ENCODE measurements around the gene ZIC1. TPM values are rescaled to one million over a fixed set of nuclear protein-coding genes. Genes with fewer than 3 reads are reported as not detected.
A peak's percentile ranks its signal among the peaks of the same experiment; 100 is the strongest.

ZIC1 gene
- total and polyA plus RNA-seq, 2 experiments from 2014 or later: 0.21 to 0.95 TPM

GRCh38 chr3:147447224-147447623, 38.1 kb downstream of the ZIC1 start:
- H3K4me3 ChIP-seq: no peak overlapping the region
- peaks cover 16% of the 10 kb centered on the region for H3K4me1 Mint-ChIP-seq
- H3K27ac Mint-ChIP-seq: no peak overlapping the region
- H3K27me3 ChIP-seq (ENCODE audit: insufficient read depth): no peaks in the 10 kb centered on the region
- no peaks in the 10 kb centered on the region for H3K9me2 ChIP-seq (ENCODE audit: insufficient read depth)
- H2AFZ ChIP-seq: no peak overlapping the region
- no peak overlapping the region for H3K4me2 ChIP-seq
- H3K79me2 ChIP-seq (replicated peaks; ENCODE audit: insufficient read depth): no peaks in the 10 kb centered on the region
- H3K27me3 Mint-ChIP-seq (ENCODE audit: insufficient read depth, low read depth, poor library complexity): no peaks in the 10 kb centered on the region
- H3K4me3 Mint-ChIP-seq: no peak overlapping the region
- peaks cover 21% of the 10 kb centered on the region for H3K4me1 ChIP-seq (ENCODE audit: insufficient read depth)
- TF ChIP-seq ZNF331 (CRISPR knock-in tag; IDR thresholded peaks at IDR 0.05; ENCODE audit: low read depth) (no peak), ETS1 (IDR thresholded peaks at IDR 0.05) (no peak), EZH2phosphoT487 (IDR thresholded peaks at IDR 0.05; ENCODE audit: unreplicated experiment) (no peak), CTCF (conservative IDR thresholded peaks at IDR 0.05; ENCODE audit: low read depth in 2 of 2) (no peak)
- TF ChIP-seq, protein P1, sequence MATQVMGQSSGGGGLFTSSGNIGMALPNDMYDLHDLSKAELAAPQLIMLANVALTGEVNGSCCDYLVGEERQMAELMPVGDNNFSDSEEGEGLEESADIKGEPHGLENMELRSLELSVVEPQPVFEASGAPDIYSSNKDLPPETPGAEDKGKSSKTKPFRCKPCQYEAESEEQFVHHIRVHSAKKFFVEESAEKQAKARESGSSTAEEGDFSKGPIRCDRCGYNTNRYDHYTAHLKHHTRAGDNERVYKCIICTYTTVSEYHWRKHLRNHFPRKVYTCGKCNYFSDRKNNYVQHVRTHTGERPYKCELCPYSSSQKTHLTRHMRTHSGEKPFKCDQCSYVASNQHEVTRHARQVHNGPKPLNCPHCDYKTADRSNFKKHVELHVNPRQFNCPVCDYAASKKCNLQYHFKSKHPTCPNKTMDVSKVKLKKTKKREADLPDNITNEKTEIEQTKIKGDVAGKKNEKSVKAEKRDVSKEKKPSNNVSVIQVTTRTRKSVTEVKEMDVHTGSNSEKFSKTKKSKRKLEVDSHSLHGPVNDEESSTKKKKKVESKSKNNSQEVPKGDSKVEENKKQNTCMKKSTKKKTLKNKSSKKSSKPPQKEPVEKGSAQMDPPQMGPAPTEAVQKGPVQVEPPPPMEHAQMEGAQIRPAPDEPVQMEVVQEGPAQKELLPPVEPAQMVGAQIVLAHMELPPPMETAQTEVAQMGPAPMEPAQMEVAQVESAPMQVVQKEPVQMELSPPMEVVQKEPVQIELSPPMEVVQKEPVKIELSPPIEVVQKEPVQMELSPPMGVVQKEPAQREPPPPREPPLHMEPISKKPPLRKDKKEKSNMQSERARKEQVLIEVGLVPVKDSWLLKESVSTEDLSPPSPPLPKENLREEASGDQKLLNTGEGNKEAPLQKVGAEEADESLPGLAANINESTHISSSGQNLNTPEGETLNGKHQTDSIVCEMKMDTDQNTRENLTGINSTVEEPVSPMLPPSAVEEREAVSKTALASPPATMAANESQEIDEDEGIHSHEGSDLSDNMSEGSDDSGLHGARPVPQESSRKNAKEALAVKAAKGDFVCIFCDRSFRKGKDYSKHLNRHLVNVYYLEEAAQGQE (IDR thresholded peaks at IDR 0.05; ENCODE audit: unreplicated experiment): no peak
- no peaks in the 10 kb centered on the region for H3F3A ChIP-seq (replicated peaks; ENCODE audit: low read depth)
- H4K20me1 ChIP-seq (replicated peaks; ENCODE audit: insufficient read depth): no peaks in the 10 kb centered on the region
- DNase-seq (ENCODE audit: low spot score) (no peak), ATAC-seq (no peak)
- no peaks in the 10 kb centered on the region for H3K36me3 ChIP-seq (ENCODE audit: insufficient read depth)
- no peak overlapping the region for H3K27ac ChIP-seq (ENCODE audit: low read depth)
- no peaks in the 10 kb centered on the region for H3K36me3 Mint-ChIP-seq (ENCODE audit: low read depth)
- no peaks in the 10 kb centered on the region for H3K9me3 Mint-ChIP-seq

- no peak overlapping the region for H3K27ac ChIP-seq (ENCODE audit: low read depth)
- peak; percentile 19 for DNase-seq (ENCODE audit: low spot score)
- peak overlapping the region; percentile 51; the same call in 1 of the 3 replicates for H3K4me3 Mint-ChIP-seq
- H3F3A ChIP-seq (replicated peaks; ENCODE audit: low read depth): no peaks in the 10 kb centered on the region
- H3K4me2 ChIP-seq: peak overlapping the region; percentile 63
- peaks cover 2% of the 10 kb centered on the region for H3K27me3 Mint-ChIP-seq (ENCODE audit: insufficient read depth, low read depth, poor library complexity)
- no peaks in the 10 kb centered on the region for H3K36me3 ChIP-seq (ENCODE audit: insufficient read depth)
- no peak for TF ChIP-seq ETS1 (IDR thresholded peaks at IDR 0.05)
- TF ChIP-seq ZNF331 (CRISPR knock-in tag; IDR thresholded peaks at IDR 0.05; ENCODE audit: low read depth): no peak
- TF ChIP-seq NANOG (IDR thresholded peaks at IDR 0.05; ENCODE audit: borderline replicate concordance): peak; percentile 78
- H2AFZ ChIP-seq: no peak overlapping the region
- no peaks in the 10 kb centered on the region for H3K79me2 ChIP-seq (replicated peaks; ENCODE audit: insufficient read depth)
- peak overlapping the region; percentile 15; the same call in 1 of the 2 replicates for H3K4me3 ChIP-seq
- peaks cover 16% of the 10 kb centered on the region for H3K4me1 Mint-ChIP-seq
- no peaks in the 10 kb centered on the region for H3K27me3 ChIP-seq (ENCODE audit: insufficient read depth)
- peak overlapping the region; percentile 48; the same call in 1 of the 2 replicates for H3K27ac Mint-ChIP-seq
- ATAC-seq: no peak; the same call in 2 of the 3 replicates
- no peaks in the 10 kb centered on the region for H3K9me2 ChIP-seq (ENCODE audit: insufficient read depth)
- H3K9me3 Mint-ChIP-seq: no peaks in the 10 kb centered on the region
- no peaks in the 10 kb centered on the region for H4K20me1 ChIP-seq (replicated peaks; ENCODE audit: insufficient read depth)
- peaks cover 21% of the 10 kb centered on the region for H3K4me1 ChIP-seq (ENCODE audit: insufficient read depth)
- no peaks in the 10 kb centered on the region for H3K36me3 Mint-ChIP-seq (ENCODE audit: low read depth)
These were observed 40.5 kb downstream of the ZIC1 start for GRCh38 chr3:147449669-147450068.
